Lung microvascular endothelial cell (primary cell): ENCODE results near the gene HENMT1. TPM values are rescaled to one million over a fixed set of nuclear protein-coding genes. Genes with fewer than 3 reads are reported as not detected.
A peak's percentile ranks its signal among the peaks of the same experiment; 100 is the strongest.
"Not testable (repeated sequence)": the region's sequence is repeated elsewhere in the genome, so short reads cannot be mapped to it uniquely, and the experiment has no call there.

Source experiments
- DNase-seq, 2 donors: peaks; one replicate each; pipeline versions ENCODE4 v3.0.0 to v3.0.0-alpha.2; 2010; ENCODE audit warnings: low read depth in 2 of 2
- total RNA-seq: library from RNA; depleted of rRNA; stranded (reverse); fragments of >200 nt; gene quantifications from 2 replicates; pipeline ENCODE4 v1.2.1, GENCODE V29; 2014

HENMT1 gene
- total RNA-seq, 1 donor from 2014 or later: 1.6 TPM

- DNase-seq: no peak
Observed at GRCh38 chr1:108671143-108671542, 10.2 kb upstream of the HENMT1 start.

- DNase-seq: no peak
Observed at GRCh38 chr1:108670131-108670773, 9.4 kb upstream of the HENMT1 start.

DNA sequence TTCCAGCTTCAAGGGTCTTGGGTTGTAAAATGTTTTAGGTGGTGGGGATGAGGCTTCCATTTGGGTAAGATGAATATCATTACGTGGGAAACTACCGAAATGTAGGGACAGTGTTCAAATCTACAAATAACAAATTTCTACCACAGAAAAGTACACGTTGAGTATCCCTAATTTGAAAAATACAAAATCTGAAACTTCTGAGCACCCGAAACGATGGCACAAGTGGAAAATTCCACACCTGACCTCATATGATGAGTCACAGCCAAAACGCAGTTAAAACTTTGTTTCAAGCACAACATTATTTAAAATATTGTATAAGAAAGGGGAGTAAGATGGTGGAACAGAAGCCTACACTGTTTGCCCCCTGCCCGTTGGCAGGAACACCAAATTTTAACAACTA, 8.8 kb upstream of the HENMT1 start:
- no peak for DNase-seq

- DNase-seq: no peak
Observed at GRCh38 chr1:108668777-108669176, 7.9 kb upstream of the HENMT1 start.

DNA sequence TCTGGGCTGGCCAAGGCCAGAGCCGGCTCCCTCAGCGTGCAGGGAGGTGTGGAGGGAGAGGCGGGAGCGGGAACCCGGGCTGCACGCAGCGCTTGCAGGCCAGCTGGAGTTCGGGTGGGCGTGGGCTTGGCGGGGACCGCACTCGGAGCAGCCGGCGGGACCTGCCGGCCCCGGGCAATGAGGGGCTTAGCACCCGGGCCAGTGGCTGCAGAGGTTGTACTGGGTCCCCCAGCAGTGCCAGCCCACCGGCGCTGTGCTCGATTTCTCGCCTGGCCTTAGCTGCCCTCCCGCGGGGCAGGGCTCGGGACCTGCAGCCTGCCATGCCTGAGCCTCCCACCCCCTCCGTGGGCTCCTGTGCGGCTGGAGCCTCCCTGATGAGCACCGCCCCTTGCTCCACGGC, 6.5 kb upstream of the HENMT1 start:
- not testable (repeated sequence) for DNase-seq

GRCh38 chr1:108665771-108666170, 4.9 kb upstream of the HENMT1 start:
- no peak for DNase-seq

GRCh38 chr1:108665067-108665466, 4.2 kb upstream of the HENMT1 start:
- no peak for DNase-seq

DNA sequence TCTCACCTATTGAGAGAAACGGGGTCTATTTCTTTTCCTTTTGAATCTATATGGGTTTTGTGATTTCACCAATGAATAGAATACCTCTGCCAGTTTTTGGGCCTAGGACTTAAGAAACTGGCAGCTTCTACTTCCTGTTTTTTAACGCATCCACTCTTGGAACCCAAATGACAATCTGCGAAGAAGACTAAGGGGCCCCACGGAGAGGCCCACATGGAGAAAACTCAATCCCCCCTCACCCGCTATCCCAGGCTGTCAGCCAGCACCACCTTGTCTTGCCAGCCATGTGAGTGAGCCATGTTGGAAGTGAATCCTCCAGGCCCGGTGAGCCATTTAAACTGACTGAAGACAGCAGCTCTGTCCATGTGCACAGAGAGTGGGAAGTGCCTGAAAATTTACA, 3.6 kb upstream of the HENMT1 start:
- no peak for DNase-seq

- DNase-seq: no peak
Observed at GRCh38 chr1:108663074-108663473, 2.2 kb upstream of the HENMT1 start.

DNA sequence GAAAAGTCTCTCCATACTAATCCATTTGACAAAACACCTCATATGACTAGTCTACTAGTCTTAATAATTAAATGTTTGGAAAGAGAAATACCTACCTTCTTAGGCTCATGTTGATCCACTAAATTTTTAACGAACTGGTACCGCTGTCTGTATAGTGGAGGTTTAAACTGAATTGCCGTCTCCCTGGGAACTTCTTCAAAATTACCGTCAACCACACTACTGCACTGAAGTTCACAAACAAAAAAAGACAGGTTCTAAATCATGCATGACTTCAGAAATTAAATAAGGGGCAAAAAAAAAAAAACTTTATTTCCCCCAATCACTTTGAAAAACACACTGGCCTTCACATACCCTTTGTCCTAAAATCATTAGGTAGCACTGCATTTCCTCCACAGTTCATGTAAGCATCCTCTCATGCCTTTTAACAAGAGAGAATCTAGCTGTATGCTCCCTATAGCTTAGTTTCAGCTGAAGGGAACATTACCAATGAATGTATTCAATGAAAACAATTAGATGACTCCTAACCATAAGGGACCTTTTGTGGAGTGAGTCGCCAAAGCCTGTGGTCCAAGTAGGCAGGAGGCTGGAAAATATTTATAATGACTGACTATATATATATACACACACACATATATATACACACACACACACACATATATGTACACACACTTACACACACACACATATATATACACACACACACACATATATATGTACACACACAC, 3.4 kb downstream of the HENMT1 start:
- DNase-seq: no peak

DNA sequence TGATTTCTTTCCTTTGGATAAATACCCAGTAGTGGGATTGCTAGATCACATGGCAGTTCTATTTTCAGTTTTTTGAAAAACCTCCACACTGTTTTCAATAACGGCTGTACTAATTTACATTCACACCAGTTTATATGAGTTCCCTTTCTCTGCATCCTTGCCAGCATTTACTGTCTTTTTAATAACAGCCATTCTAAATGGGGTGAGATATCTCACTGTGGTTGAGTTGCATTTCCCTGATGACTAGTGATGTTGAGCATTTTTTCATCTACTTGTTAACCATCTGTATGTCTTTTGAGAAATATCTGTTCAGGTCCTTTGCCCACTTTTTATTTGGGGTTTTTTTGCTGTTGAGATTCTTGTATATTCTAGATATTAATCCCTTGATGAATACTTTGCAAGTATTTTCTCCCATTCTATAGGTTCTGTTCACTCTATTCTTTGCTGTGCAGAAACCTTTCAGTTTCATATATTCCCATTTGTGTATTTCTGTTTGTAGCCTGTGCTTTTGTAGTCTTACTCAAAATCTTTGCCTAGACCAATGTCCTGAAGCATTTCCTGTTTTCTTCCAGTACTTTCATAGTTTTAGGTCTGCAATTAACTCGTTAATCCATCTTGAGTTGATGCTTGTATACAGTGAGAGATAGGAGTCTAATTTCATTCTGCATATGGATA, 7.3 kb downstream of the HENMT1 start:
- DNase-seq: no peak

GRCh38 chr1:108646648-108647269, 14.1 kb downstream of the HENMT1 start:
- peak; percentile 43 to 60 for DNase-seq

- no peak for DNase-seq
Observed at GRCh38 chr1:108646265-108646647, 14.6 kb downstream of the HENMT1 start.

- DNase-seq: no peak
Observed at GRCh38 chr1:108645564-108646184, 15.2 kb downstream of the HENMT1 start.

DNA sequence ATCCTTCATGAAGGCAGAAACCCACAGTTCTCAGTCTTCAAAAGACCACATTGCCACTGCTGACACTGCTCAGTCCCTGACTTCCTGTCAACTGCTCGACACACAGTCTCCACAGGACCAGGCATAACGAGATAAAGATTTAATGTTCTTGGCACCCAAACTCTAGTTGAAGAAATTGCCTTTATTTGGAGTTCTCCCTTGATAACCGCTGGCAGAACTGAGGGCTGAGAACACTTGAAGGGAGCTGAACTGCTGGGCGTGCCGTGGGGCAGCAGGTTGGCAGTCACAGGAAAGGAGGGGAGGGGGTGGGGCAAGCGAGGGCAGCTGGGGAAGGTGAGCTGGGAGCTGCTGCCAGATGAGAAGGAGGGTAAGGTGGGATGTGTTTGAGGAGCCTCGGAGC, 15.9 kb downstream of the HENMT1 start:
- DNase-seq: no peak

DNA sequence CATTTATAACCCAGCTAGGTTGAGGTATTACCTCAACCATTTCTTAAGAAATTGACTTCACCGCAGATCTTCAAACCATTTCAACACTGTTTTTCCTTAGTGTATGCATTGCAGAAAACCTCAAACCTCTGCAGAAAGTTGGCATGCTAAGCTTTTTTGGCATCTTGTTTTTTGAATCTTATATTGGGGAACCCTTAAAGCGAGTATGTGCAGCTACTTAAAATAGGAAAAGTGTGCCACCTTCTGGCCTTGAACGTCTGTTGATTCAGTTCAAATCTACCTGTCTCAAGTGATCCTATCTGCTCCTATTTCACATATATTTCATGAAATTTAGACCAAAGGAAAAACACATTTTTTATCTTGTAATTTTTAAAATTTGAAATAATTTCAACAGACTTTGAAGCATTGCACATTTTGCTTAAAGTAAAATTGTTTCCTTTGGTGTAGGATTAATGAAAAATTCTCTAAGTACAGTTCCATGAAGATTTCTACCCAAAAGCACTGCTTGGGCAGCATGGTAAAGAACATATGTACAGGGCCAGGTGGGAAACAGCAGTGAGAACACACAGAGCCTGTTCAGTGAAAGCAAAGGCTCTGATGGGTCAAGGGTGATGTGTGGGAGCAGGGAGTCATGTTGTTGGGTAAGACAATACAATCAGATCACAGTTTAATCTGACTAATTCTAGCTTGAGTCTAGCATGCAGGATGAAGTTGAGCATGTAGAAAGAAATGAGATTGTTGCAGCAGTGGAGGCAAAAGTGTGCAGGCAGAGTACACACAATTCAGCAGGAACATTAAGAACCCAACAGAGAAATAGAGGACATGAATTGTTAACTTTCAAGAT, 17.2 kb downstream of the HENMT1 start:
- DNase-seq: peak; percentile 78 to 84

- not testable (repeated sequence) for DNase-seq
Observed at GRCh38 chr1:108640863-108641262, 20.0 kb downstream of the HENMT1 start.

- DNase-seq: no peak
Observed at GRCh38 chr1:108639899-108640560, 20.9 kb downstream of the HENMT1 start.

DNA sequence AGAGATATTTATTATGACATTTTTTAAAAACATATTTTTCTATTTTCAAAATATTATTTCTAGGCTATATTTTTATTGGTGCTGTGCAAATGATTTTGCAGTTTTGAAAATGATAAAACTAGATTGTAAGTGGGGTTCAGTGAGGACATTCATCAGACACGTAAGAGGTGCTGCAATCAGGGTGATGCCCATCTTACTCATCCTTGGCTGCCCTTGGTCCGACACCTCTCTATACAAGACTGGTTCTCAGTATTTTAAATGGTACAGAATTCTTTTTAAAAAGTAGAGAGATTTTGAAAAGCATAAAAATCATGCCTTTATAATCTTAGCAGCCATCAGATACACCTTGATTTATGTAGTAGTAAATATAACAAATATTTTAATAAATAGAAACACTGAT, 24.0 kb downstream of the HENMT1 start:
- DNase-seq: no peak

DNA sequence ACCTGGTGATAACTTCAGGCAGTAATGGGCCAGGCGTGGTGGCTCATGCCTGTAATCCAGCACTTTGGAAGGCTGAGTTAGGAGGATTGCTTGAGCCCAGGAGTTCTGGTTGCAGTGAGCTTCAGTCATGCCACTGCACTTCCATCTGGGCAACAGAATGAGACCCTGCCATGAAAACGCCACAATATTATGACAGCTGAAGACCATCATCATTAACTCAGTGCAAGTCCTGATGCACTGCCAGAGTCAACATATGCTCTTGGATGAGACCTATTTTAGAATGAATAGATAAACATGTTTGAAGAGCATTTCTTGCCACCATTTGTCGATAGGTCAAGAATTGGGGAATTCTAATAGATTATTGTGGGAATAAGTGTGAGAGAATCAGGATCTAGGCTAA, 26.4 kb downstream of the HENMT1 start:
- no peak for DNase-seq
